Measurements from ENCODE around the gene ZBTB21. TPM values are rescaled to one million over a fixed set of nuclear protein-coding genes. Genes with fewer than 3 reads are reported as not detected.
A peak's percentile ranks its signal among the peaks of the same experiment; 100 is the strongest.
"Not testable (repeated sequence)": the region's sequence is repeated elsewhere in the genome, so short reads cannot be mapped to it uniquely, and the experiment has no call there.

Gene ZBTB21
- total RNA-seq, 2 donors from 2014 or later, result 5.7 to 14.7 TPM

DNA sequence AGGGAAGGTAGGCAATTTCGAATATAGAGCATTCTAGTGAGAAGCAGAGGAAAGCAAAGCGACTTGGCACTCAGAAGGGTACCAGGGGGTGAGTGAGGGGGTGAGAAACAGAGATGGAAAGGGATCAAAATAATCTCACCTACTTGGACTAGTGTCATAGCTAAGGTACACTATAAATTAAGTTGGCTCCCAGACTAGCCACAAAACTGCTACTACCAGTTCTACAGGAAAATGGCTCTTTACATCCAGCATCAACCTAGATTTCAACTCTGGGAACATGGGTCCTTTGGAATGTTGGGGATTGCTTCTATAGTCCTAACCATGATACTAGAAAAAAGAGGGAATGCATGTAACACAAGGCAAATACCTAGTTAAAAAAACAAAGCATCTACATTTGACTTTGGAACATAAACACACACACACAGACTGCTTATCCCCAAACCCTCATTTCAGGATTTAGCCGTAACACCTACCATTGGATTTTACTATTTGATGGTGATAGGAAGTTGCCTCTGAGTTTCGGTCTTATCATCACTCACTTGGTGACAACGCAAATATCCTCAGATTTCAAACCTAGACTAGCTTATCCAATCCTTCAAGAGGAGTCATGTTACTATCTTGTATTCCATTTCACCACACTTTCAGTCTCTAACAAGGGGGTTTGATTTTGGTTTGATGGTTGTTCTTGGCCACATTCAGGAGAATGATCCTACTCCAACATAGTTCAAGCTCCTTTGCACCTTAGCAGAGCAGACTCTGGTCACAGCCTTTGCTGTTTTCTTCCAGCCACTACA, 5.6 kb downstream of the ZBTB21 start:
- ATAC-seq, result no peak
- intact Hi-C loops (cut with DNase I), result loop anchor here in 1 of 2 donors (5.0 to 10.0 kb wide), 2 partner anchors 72 to 120 kb away; no protein-coding TSS in a partner anchor
- no peak for DNase-seq

DNA sequence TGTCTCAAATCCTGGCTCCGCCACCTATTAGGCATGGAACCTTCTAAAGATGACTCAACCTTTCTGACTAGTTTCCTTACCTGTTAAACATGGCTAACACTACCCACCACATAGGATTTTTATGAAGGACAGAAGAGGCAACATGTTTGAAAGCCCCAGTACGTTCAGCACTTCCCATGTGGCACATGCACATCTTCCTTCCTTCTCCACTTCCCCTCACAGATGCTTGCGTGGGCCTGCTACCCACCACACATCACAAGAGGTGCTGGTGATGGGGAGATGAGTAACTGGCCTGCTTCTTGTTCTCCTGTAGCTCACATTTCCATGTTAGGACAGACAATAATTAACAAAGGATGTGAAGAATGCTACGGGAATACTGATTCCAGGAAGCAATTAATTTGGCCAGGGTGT, 7.1 kb downstream of the ZBTB21 start:
- no peak for ATAC-seq
- DNase-seq, result no peak
- intact Hi-C loops (cut with DNase I), result loop anchor here in 1 of 2 donors (10.0 kb wide), 1 partner anchor 118 kb away; no protein-coding TSS in a partner anchor

DNA sequence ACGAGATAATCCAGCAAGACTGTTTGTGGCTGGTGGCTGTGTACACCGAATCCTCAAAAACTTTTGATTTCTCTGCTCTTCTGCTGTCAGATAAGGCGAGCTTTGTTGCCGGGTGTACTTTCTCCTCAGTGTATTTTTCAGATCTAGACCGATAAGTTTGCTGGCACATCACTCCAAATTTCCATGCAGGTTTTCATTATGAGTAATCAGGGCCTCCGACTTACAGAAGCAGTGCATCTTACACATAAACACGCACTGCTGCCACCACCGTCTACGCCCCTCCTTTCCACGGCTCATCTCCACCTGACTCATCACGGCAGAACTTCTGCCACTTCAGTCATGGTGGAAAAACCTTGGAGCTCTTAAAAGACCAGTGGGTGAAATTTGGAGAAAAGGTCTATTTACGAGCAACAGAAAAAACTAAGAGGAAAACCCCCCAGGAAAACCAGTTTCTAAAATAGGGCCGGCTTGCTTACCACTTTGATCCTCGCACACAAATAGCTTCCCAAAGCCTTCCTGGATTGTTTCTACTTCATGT, 7.7 kb downstream of the ZBTB21 start:
- DNase-seq, result no peak
- intact Hi-C loops (cut with DNase I), result loop anchor here in 1 of 2 donors (10.0 kb wide), 1 partner anchor 118 kb away; no protein-coding TSS in a partner anchor
- peak in 1 of 2 donors; percentile 47 for ATAC-seq

DNA sequence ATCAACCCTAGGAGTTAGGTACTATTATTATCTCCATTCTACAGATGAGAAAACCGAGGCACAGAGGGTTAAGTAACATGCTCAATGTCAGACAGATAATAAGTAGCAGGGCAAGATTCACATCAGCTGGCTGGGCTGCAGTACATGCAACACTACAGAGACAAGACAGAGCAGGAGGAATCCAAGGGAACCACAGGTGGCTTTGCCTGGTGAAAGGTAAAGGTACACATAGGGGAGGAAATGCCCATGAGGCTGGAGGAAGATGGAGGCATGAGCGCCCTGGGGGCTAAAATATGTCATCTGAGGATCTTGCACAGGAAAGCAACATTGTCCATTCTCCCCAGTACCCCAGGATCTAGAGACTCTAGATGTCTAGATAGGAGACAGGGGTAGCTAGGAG, 8.4 kb downstream of the ZBTB21 start:
- DNase-seq (no peak), ATAC-seq (no peak)
- intact Hi-C loops (cut with DNase I), result loop anchor here in 1 of 2 donors (10.0 kb wide), 1 partner anchor 117 kb away; no protein-coding TSS in a partner anchor

DNA sequence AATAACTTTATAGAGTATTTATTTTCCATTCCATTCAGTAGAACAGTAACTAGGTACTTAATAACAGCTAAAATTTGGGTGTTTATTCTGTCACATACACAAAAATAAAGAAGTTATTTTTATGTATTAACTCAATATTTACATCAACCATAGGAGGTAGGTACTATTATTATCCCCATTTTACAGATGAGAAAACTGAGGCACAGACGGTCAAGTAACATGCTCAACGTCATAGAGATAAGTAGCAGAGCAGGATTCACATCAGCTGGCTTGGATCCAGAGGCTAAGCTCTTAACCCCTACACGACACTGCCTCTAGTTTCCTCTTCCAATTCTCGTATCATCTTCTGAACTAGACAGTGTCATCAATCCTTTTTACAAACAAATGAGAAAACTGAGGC, 9.3 kb downstream of the ZBTB21 start:
- intact Hi-C loops (cut with DNase I), result loop anchor here in 1 of 2 donors (10.0 kb wide), 1 partner anchor 116 kb away; no protein-coding TSS in a partner anchor
- ATAC-seq, result no peak
- DNase-seq, result no peak

DNA sequence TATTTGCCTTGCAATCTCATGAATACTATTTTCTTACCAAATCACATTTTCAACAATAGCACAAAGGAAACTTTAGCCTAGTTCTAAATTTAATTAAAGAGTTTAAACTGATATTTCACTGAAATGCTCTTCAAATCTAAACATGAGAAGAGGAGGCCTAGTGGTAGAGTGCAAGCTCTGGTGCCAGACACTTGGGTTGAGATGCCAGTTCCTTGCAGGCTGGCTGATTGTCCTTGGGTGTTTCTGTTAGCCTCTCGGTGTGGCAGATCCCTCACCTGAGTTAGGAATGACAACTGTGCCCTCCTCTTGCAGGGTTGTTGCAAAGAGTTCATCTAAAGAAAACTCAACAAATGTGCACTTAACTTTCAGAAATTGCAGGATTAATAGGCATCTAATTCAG, 12.5 kb downstream of the ZBTB21 start:
- no peak for ATAC-seq
- intact Hi-C loops (cut with DNase I), result no loop called here

DNA sequence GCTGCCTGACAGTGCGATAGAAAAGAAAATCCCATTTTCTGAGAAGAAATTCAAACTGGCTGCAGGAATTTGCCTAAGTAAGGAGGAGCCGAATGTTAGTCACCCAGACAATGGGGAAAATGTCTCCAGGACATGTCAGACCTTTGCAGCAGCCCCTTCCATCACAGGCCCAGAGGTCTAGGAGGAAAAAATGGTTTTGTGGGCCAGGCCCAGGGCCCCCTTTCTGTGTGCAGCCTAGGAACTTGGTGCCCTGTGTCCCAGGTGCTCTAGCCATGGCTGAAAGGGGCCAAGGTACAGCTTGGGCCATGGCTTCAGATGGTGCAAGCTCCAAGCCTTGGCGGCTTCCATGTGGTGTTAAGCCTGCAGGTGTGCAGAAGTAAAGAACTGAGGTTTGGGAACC, 14.6 kb downstream of the ZBTB21 start:
- intact Hi-C loops (cut with DNase I), result no loop called here
- no peak for ATAC-seq
- DNase-seq, result no peak

More for the DNA sequence above, 12.5 kb downstream of the ZBTB21 start:
- DNase-seq, result no peak

DNA sequence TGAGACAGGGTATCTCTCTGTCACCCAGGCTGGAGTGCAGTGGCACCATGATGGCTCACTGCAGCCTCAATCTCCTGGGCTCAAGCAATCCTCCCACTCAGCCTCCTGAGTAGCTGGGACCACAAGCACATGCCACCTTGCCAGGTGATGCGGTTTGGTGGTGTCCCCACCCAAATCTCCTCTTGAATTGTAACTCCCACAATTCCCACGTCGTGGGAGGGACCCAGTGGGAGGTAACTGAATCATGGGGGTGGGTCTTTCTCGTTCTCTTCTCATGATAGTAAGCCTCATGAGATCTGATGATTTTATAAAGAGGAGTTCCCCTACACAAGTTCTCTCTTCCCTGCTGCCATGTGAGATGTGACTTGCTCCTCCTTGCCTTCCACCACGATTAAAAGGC, 15.5 kb downstream of the ZBTB21 start:
- intact Hi-C loops (cut with DNase I); DNase-seq; ATAC-seq: not testable (repeated sequence)

DNA sequence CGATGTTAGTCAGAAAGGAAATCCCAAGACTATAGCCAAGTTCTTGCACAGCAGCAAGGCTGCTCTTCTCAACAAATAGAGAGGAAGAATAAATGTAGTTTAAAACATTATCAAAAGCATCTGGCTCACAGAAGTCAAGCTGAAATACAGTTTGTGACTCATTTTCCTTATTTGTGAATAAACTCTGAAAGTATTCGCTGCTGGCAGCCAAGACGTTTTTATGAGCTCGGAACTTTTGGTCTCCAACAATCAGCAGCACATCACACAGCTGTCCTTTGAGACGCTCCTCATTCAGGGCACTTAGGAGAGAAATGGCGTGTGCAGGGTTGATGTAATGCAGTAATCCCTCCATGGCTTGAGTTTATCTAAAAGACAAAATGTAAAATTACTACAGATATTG, 16.4 kb downstream of the ZBTB21 start:
- intact Hi-C loops (cut with DNase I), result no loop called here
- ATAC-seq (peak in 1 of 2 donors; percentile 87), DNase-seq (no peak)

DNA sequence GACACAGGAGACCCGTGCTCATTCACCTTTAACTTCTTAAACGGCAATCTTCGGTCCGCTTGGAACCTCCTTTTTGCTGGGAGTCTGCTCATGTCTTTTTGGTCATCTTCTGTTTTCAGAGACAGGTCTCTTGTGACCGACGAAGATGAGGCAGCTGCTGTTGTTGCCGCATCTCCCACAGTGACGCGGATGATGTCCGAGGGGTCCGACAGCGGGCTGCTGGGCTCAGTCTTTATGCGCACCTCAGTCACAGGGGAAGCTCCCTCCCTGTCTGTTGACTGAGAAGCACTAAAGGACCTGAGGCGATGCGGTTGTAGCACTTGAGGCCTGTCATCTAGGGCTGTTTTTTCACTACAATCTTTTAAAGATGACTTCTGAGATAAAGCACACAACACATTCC, 17.6 kb downstream of the ZBTB21 start:
- intact Hi-C loops (cut with DNase I), result no loop called here
- no peak for ATAC-seq

DNA sequence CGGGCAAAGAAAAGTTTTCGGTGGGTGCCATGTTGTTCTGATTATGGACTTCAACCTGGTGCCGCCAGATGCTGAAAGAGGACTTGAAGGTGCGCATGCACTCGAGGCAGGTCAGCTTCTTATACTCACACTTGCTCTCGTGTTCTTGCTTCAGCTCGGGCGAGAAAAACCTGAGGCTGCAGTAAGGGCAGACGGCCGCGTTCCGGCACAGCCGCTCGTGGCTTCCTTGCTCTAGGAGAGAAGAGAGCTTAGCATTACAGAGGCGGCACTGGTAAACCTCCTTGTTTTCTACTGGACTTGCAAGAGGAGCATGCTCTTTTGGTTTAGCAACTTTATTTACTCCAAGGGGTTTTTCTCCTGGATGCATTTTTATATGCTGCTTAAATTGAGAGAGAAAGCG, 18.5 kb downstream of the ZBTB21 start:
- ATAC-seq (no peak), DNase-seq (no peak)
- intact Hi-C loops (cut with DNase I), result no loop called here

More for the DNA sequence above, 17.6 kb downstream of the ZBTB21 start:
- no peak for DNase-seq

DNA sequence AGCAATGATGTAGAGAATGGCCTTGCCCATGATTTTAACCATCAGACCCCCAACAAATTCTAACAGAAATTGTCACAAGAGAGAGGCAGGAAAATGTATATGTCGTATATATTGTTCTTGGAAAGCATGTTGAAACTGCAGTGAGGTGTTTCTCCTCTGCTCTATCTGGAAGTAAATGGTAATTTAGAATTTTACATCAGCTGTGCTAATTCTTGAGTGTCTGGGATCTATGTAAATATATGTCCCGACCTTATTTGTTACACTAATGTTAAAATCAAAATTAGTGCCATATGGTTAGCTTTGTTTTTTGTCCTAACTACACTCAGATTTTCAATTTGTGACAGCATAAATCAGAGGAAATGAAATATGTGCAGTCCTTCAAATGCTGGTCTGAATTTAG, 20.5 kb downstream of the ZBTB21 start:
- no peak for ATAC-seq
- intact Hi-C loops (cut with DNase I), result no loop called here
- DNase-seq, result no peak

DNA sequence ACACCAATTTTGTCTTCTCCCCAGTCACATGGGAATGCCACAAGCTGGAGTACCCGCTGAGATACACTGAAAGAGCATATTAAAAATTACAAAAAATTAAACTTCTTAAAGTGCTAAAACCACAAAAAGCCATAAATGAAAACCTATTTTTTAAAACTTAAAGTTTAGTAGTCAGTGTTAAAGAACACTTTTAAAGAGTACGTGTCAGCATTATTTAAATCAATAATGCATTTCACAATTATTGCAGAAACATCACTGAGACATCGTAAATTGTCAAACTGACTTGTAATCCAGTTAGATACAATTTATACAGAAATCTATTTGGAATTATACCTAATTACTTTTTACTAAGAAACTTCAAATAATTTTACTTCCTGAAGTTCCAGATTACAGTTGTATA, 22.9 kb downstream of the ZBTB21 start:
- intact Hi-C loops (cut with DNase I), result no loop called here
- no peak for ATAC-seq
- DNase-seq, result no peak

DNA sequence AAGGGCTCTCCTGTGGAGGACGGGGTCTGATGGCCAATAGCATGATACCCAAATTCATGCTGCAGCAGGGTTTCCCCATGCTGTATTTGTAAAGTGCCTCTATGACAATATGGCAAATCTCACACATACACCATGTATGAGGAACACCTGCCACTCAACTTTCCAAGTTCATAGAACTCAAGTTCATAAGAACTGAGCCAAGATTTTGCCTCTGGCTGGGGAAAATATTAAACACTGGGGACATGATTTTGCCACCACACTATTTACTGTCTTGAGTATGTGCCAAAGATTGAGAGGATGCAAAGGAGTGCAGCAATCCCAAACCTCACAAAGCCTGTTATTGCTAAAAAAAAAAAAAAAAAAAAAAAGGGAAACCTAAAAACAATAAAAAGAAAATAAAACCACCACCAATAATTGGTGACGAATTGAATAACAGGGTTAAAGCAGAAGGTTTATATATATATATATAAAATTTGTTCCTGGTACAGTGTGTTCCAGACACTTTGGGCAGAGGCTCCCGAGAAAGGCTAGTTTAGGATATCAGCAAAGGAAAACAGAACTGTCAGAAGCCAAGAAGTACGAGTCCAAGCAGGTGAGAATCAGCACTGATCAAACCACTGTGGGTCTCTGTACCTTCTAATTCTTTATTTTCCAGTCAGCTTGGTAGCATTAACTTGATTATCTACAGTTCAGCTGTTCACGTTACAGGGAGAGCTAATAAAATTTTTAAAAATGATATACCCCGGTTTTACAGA, 24.3 kb downstream of the ZBTB21 start:
- DNase-seq (no peak), ATAC-seq (no peak)
- intact Hi-C loops (cut with DNase I), result no loop called here

DNA sequence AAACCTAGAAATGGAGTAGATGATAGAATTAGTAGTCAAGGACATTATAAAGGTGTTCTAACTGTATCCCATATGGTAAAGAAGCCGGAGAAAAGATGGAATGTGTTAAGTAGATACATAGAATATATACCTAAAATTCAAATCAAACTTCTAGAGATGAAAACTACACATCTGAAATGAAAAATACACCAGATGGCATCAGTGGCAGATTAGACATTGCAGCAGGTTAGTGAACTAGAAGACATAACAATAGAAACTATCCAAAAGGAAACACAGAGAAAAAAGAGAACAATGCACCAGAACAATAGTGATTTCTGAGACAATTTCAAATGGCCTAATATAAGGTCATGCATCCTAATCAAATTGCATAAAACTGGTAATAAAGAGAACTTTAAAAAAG, 26.9 kb downstream of the ZBTB21 start:
- DNase-seq, result no peak
- no peak for ATAC-seq
- intact Hi-C loops (cut with DNase I), result no loop called here

DNA sequence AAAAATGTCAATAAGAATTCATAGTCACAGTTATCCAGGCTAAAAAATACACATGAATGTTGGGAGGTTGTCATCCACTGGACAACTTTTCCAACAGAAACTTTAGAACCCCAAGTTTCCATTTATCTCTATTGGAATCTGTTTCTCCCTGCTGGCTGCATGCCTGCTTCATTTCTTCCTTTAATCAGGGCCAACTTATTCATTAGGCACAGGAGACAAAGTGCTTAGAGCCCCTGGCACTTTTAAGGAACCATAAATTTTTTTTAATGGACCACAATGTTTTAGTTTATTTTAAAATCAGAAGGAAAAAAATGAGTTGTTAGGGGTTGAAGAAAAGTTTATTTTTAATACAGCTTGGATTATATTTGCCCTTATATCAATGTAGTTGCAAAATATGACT, 29.6 kb downstream of the ZBTB21 start:
- DNase-seq, result no peak
- no peak for ATAC-seq
- intact Hi-C loops (cut with DNase I), result no loop called here

DNA sequence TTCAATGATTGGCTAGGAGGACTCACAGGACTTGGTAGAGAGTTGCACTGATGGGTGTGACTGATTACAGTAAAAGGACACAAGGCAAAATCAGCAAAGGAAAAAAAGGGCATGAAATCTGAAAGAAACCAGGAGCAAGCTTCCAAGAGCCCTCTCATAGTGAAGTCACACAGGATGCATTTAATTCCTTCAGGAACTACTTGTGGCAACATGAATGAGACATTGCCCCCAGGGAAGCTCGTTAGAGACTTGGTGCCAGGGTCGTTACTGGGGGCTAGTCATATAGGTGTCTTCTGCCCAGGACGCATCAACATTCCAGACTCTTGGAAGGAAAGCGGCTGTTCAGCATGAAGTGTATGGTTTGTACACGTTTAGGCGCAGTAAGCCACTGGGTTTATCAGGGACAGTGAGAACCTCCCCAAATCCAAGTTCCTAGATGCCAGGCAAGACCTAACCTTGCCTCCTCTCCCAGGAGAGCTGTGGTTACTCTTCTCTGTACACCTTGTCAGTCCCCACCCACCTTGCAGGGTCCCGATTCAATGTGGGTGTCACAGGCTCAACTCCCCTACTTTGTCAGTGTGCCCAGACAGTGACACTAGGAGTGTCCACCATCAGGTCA, 30.3 kb downstream of the ZBTB21 start:
- no peak for ATAC-seq
- intact Hi-C loops (cut with DNase I), result no loop called here
- no peak for DNase-seq

DNA sequence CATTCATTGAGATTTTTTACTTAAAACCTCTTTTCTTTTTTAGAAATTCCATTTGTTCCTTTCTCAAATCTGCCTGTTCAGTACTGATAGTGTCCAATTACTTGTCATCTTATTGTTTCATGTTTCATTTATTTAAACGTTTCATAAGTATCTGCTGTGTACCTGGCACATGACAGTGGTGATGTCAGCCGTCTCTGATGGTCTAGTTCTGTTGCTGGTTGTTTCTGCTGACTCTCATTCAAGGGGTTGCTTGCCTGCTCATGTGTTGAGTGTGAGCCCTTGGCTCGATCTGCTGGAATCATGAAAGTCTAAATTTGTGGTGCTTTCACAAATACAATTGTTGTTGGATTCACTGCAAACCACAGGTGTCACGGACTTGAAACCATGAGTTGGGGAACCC, 30.8 kb downstream of the ZBTB21 start:
- DNase-seq (no peak), ATAC-seq (no peak)
- intact Hi-C loops (cut with DNase I), result no loop called here

Data from left cardiac atrium (tissue), 4 donors.